HepG2 (cell line): ENCODE data around the gene GTF3C5. TPM values are rescaled to one million over a fixed set of nuclear protein-coding genes. Genes with fewer than 3 reads are reported as not detected.

Experiments
- ATAC-seq: fragments of 200-7000 bp; cut with Tn5 transposase; 3 replicates; pipeline ENCODE4 v1.9.1; 2020; ENCODE audit warnings: mild to moderate bottlenecking, moderate library complexity
- BruUV-seq: library from RNA; stranded (reverse); fragments of 400-500 nt; replicated peaks from 2 replicates; lab custom pipeline; 2021; lab: Mats Ljungman, UMichigan
- CTCF ChIA-PET: fragments of 300-600 bp; formaldehyde crosslinking; extraction: SDS; loops from one replicate; lab custom pipeline; 2021; ENCODE audit warnings: low total read pairs, inconsistent platforms, low intra/inter-chr PET ratio; lab: Yijun Ruan, JAX
- POLR2A ChIA-PET: fragments of 350-600 bp; sonication (Branson Sonifier 250); formaldehyde crosslinking; loops from one replicate; lab custom pipeline; 2020; ENCODE audit warnings: antibody characterized with exemption, inconsistent platforms; lab: Yijun Ruan, JAX
- DNase-seq: peaks from one replicate; pipeline ENCODE4 v3.0.0-alpha.2; 2015; ENCODE audit warnings: low spot score
- FAIRE-seq: peaks from 3 replicates; lab custom pipeline; 2011; peaks lifted over from hg19 to GRCh38; lab: Jason Lieb, UNC
- H2AFZ ChIP-seq: one replicate; pipeline ENCODE4 v1.6.1; 2011; ENCODE audit warnings: low read length, inconsistent platforms
- H3K27ac ChIP-seq: fragments of 300-600 bp; 3 replicates; pipeline ENCODE4 v1.8.0; 2011; ENCODE audit warnings: mixed run types, mild to moderate bottlenecking, mixed read lengths, low read length, inconsistent platforms; ENCODE audit not compliant: insufficient read depth; ENCODE audit errors: extremely low read length
- H3K27me3 ChIP-seq, 2 experiments: fragments of 200-600 bp in 1 of 2; 2 replicates in 1 of 2; 3 replicates in 1 of 2; pipeline versions ENCODE4 v1.6.0 to v1.8.0; 2011; ENCODE audit warnings: low read length in 2 of 2, mild to moderate bottlenecking in 2 of 2, moderate library complexity in 2 of 2, inconsistent platforms in 1 of 2; ENCODE audit not compliant: insufficient read depth in 2 of 2, control insufficient read depth in 1 of 2
- H3K36me3 ChIP-seq, 2 experiments: fragments of 200-600 bp in 1 of 2; replicated peaks in 1 of 2; 2 replicates in 1 of 2; 3 replicates in 1 of 2; pipeline versions ENCODE4 v1.5.1 to v1.8.0; 2011; ENCODE audit warnings: low read length in 2 of 2, inconsistent platforms in 1 of 2; ENCODE audit not compliant: insufficient read depth in 2 of 2, control insufficient read depth in 1 of 2
- H3K4me1 ChIP-seq: 2 replicates; pipeline ENCODE4 v1.5.1; 2012; ENCODE audit warnings: low read length, inconsistent platforms; ENCODE audit not compliant: insufficient read depth
- H3K4me2 ChIP-seq: 2 replicates; pipeline ENCODE4 v1.6.0; 2011; ENCODE audit warnings: low read depth, low read length, inconsistent platforms
- H3K4me3 ChIP-seq, 3 experiments: fragments of 200-600 bp in 1 of 3; sonication (generic), shearing (Covaris generic) in 1 of 3; replicated peaks in 1 of 3; 2 replicates each; pipeline ENCODE4 v1.5.1; 2011 to 2016; ENCODE audit warnings: low read length in 3 of 3, inconsistent platforms in 2 of 3, low read depth in 2 of 3, mild to moderate bottlenecking in 2 of 3, control low read depth in 1 of 3, mixed read lengths in 1 of 3; ENCODE audit not compliant: insufficient read depth in 1 of 3
- H3K79me2 ChIP-seq: one replicate; pipeline ENCODE4 v1.6.1; 2011; ENCODE audit warnings: low read length, inconsistent platforms; ENCODE audit not compliant: insufficient read depth
- H3K9ac ChIP-seq: 2 replicates; pipeline ENCODE4 v1.6.0; 2011; ENCODE audit warnings: mild to moderate bottlenecking, low read depth, low read length, inconsistent platforms; ENCODE audit not compliant: insufficient read depth
- H3K9me3 ChIP-seq: 2 replicates; pipeline ENCODE4 v1.5.1; 2012; ENCODE audit warnings: mild to moderate bottlenecking, low read length
- H4K20me1 ChIP-seq: 2 replicates; pipeline ENCODE4 v1.6.0; 2011; ENCODE audit warnings: inconsistent platforms, mild to moderate bottlenecking, low read length, moderate library complexity; ENCODE audit not compliant: insufficient read depth
- ARNT ChIP-seq: fragments of 450-650 bp; IDR thresholded peaks from 2 replicates; pipeline ENCODE4 v1.6.1; 2017
- BHLHE40 ChIP-seq: IDR thresholded peaks from 2 replicates; pipeline ENCODE4 v1.6.1; 2011; ENCODE audit warnings: low read length, improper control_type of control experiment
- ELF1 ChIP-seq: sonication (generic); formaldehyde crosslinking; IDR thresholded peaks from 2 replicates; pipeline ENCODE4 v1.4.0; 2020; ENCODE audit warnings: missing genetic modification reagents
- HNRNPL ChIP-seq: fragments of 200-400 bp; formaldehyde crosslinking; IDR thresholded peaks from 2 replicates; pipeline ENCODE4 v1.6.1; 2017; ENCODE audit warnings: mild to moderate bottlenecking, low read depth, low read length
- RBFOX2 ChIP-seq: fragments of 200-400 bp; formaldehyde crosslinking; IDR thresholded peaks from 2 replicates; pipeline ENCODE4 v1.6.1; 2017; ENCODE audit warnings: low read depth, mild to moderate bottlenecking, low read length
- ZEB1 ChIP-seq: IDR thresholded peaks from 2 replicates; pipeline ENCODE4 v1.6.1; 2012; ENCODE audit warnings: mild to moderate bottlenecking, low read depth, inconsistent platforms; ENCODE audit not compliant: insufficient replicate concordance
- ZIK1 ChIP-seq: sonication (generic); formaldehyde crosslinking; IDR thresholded peaks from 2 replicates; pipeline ENCODE4 v1.5.0; 2020; ENCODE audit warnings: mild to moderate bottlenecking, low read depth, missing genetic modification reagents, borderline replicate concordance
- ZNF564 ChIP-seq: sonication (generic); formaldehyde crosslinking; IDR thresholded peaks from 2 replicates; pipeline ENCODE4 v1.8.1; 2023; ENCODE audit warnings: mild to moderate bottlenecking, missing genetic modification reagents
- WGBS: methylation state at CpG from one replicate; pipeline ENCODE4 v1.1.6; 2017; ENCODE audit warnings: low lambda C conversion rate; 5-methylcytosine and 5-hydroxymethylcytosine counted together
- in situ Hi-C: cut with HindIII; loops from 2 replicates; pipeline ENCODE4 v1.10.0; 2017; ENCODE audit warnings: low pct_unique_long_range_greater_than_20kb; ENCODE audit not compliant: extremely low pct_ligation_motif_present
- intact Hi-C: fragments of 100-400 bp; cut with micrococcal nuclease; formaldehyde crosslinking; loops from one replicate; pipeline ENCODE4 v1.10.0; 2022; ENCODE audit not compliant: unreplicated experiment
- polyA plus RNA-seq, 8 experiments: library from polyadenylated mRNA; depleted of rRNA in 3 of 8; stranded (reverse) in 7 of 8; unstranded in 1 of 8; fragments of >200 nt; fragmentation: Illumina TruSeq in 4 of 8; extraction: Trizol in 4 of 8; gene quantifications; 2 replicates each; pipeline versions ENCODE4 v1.2.1 to v1.2.3, GENCODE V29; 2011 to 2016; ENCODE audit warnings: low read depth in 4 of 8, missing spikeins in 1 of 8, mixed read lengths in 1 of 8; ENCODE audit not compliant: insufficient read depth in 1 of 8
- total RNA-seq, 5 experiments: library from RNA; depleted of rRNA; stranded (reverse); fragments of >200 nt; fragmentation: Illumina TruSeq; extraction: Trizol; gene quantifications; 2 replicates each; pipeline ENCODE4 v1.2.3, GENCODE V29; 2016; ENCODE audit warnings: low read depth in 1 of 5
- TF ChIP-seq, protein P1 (sequence below): sonication (generic); formaldehyde crosslinking; IDR thresholded peaks from 2 replicates; pipeline ENCODE4 v1.4.0; 2020; ENCODE audit warnings: missing genetic modification reagents

The GTF3C5 gene
- total and polyA plus RNA-seq, 2 of the 13 experiments (the other 11 are each of a cell fraction or from before 2014, with no cell fraction given), result 66.9 to 92.6 TPM

DNA sequence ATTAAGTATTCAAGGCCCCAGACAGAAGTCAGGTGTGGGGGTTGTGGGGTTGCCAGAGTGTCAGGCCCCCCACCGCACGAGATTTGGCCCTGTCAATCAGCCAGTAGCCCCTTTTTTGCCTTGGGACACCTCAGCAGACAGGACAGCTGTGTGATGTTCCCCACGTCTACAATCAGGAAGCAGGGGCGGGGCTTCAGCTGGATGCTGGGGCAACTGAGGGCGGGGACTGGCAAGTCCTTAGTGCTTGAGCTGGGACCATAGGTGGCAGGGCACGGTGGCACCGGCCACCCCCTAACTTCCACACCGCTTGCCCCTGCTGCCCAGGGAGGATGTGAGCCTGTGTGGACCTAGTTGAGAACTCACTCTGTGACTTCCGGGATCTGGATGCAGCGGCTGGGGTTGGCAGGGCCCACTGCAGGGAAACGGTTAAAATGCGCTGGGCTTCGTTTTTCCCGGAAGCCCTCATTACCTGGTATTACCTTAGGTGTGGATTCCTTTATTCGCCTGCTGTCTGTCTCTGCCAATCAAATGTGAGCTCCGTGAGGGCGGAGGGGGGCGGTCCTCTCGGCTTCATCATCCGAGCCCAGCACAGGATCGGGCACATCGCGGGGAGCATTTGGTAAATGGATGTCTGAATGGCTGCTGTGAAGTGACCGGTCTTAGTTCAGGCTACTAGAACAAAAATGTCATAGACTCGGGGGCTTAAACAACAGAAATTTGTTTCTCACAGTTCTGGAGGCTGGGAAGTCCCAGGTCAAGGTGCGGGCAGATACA lies 7.5 kb upstream of the GTF3C5 start:
- DNase-seq (no peak), FAIRE-seq (no peak), ATAC-seq (peak; percentile 22; the same call in 2 of the 3 replicates)
- TF ChIP-seq ZIK1 (CRISPR knock-in tag) (no peak), ARNT (no peak), HNRNPL (peak; percentile 79), RBFOX2 (0 out of 2 replicates have a peak, but pooled peaks have one; percentile 26), ELF1 (0 out of 2 replicates have a peak, but pooled peaks have one; percentile 34), ZNF564 (CRISPR knock-in tag) (peak; percentile 72; the same call in 1 of the 2 replicates)
- Histone ChIP-seq H3K36me3 (no peaks in the 10 kb centered on the region), H3K27ac (no peak overlapping the region), H2AFZ (no peak overlapping the region), H3K4me1 (peaks cover 29% of the 10 kb centered on the region), H3K9ac (no peak overlapping the region), H3K79me2 (no peaks in the 10 kb centered on the region), H3K9me3 (no peaks in the 10 kb centered on the region), H4K20me1 (no peaks in the 10 kb centered on the region), H3K4me3 (peak overlapping the region in 1 of 3 experiments; percentile 23; a peak in 1 of 6 replicates), H3K27me3 (0 out of 5 replicates have a peak, but pooled peaks cover 0 to 6% of the 10 kb centered on the region in 2 experiments), H3K4me2 (peak overlapping the region; percentile 47; the same call in 1 of the 2 replicates)
- 58% methylated on average over 22 of the region's 26 CpGs for WGBS
- ChIA-PET CTCF (interaction anchor here (0.7 to 2.9 kb wide), 4 partner anchors 26 to 157 kb away, joined by 3 to 50 read pairs (median 4); partner anchors contain the start of gene GFI1B), POLR2A (interaction anchor here (1.2 to 2.5 kb wide), 2 partner anchors 7 to 126 kb away, joined by 4 to 27 read pairs; partner anchors contain the start of gene GTF3C5)
- intact Hi-C loops, result no loop called here
- BruUV-seq, result no TSS peak
- in situ Hi-C loops, result no loop called here

DNA sequence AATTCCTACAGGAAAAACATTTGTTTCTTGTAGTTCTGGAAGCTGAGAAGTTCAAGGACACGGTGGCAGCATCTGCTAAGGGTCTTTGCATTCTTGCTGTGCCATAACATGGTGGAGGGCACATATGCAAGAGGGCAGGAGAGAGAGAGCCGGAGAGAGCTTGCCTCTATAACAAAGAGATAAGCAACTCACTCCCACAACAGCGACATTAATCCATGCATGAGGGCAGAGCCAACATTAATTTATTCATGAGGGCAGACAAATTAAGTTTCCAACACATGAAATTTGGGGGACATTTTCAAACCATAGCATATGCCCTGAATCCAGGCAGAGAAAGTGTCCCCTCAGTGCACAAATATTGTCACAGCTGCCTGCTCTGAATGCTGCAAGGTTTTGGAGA lies 4.4 kb upstream of the GTF3C5 start:
- CTCF ChIA-PET, result no interaction called here
- no peak for DNase-seq
- Histone ChIP-seq H3K27ac (no peak overlapping the region), H3K27me3 (peaks cover 0 to 6% of the 10 kb centered on the region in 2 experiments; a peak in 1 of 5 replicates), H3K4me3 (no peak overlapping the region), H3K4me2 (no peak overlapping the region), H3K9me3 (no peaks in the 10 kb centered on the region), H3K9ac (no peak overlapping the region), H4K20me1 (no peaks in the 10 kb centered on the region), H3K4me1 (peaks cover 38% of the 10 kb centered on the region), H3K36me3 (no peaks in the 10 kb centered on the region), H3K79me2 (peaks cover 9% of the 10 kb centered on the region), H2AFZ (no peak overlapping the region)
- BruUV-seq, result no TSS peak
- 30% methylated on average over 3 of the region's 3 CpGs for WGBS
- POLR2A ChIA-PET, result no interaction called here
- intact Hi-C loops (loop anchor here (5.0 kb wide), 1 partner anchor 121 kb away; no protein-coding TSS in a partner anchor), in situ Hi-C loops (no loop called here)
- no peak for FAIRE-seq
- ATAC-seq, result no peak
- TF ChIP-seq, protein P1, sequence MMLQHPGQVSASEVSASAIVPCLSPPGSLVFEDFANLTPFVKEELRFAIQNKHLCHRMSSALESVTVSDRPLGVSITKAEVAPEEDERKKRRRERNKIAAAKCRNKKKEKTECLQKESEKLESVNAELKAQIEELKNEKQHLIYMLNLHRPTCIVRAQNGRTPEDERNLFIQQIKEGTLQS (CRISPR knock-in tag), result no peak
- no peak for TF ChIP-seq ZEB1
- TF ChIP-seq BHLHE40, result no peak
